Vagina (tissue), 2 donors: ENCODE measurements around the gene CLCNKA. TPM values are rescaled to one million over a fixed set of nuclear protein-coding genes. Genes with fewer than 3 reads are reported as not detected.
A peak's percentile ranks its signal among the peaks of the same experiment; 100 is the strongest.

Source experiments
- DNase-seq, 2 donors: peaks; one replicate each; pipeline ENCODE4 v3.0.0-alpha.2; 2017; ENCODE audit errors: extremely low spot score in 2 of 2
- H3K27ac ChIP-seq: fragments of 200-600 bp; sonication (generic); one replicate; pipeline ENCODE4 v1.5.1; 2019
- H3K27me3 ChIP-seq: fragments of 200-600 bp; sonication (generic); one replicate; pipeline ENCODE4 v1.5.1; 2019
- H3K36me3 ChIP-seq, 2 donors: fragments of 200-600 bp; sonication (generic); one replicate each; pipeline ENCODE4 v1.5.1; 2017 to 2019
- H3K4me1 ChIP-seq: fragments of 200-600 bp; sonication (generic); one replicate; pipeline ENCODE4 v1.5.1; 2019
- H3K4me3 ChIP-seq, 2 donors: fragments of 200-600 bp; sonication (generic); 1 replicate in 1 of 2; 2 replicates in 1 of 2; pipeline ENCODE4 v1.5.1; 2016 to 2019
- H3K9me3 ChIP-seq: fragments of 200-600 bp; sonication (generic); one replicate; pipeline ENCODE4 v1.5.1; 2019
- CTCF ChIP-seq, 3 experiments: fragments of 450-650 bp in 2 of 3; fragments of 200-600 bp in 1 of 3; sonication (generic) in 1 of 3; IDR thresholded peaks; one replicate each; pipeline ENCODE4 v1.5.1; 2017 to 2019; ENCODE audit warnings: antibody characterized with exemption in 3 of 3, mild to moderate bottlenecking in 2 of 3, moderate library complexity in 2 of 3
- POLR2A ChIP-seq, 2 donors: fragments of 450-650 bp; IDR thresholded peaks; one replicate each; pipeline ENCODE4 v1.6.1; 2017; ENCODE audit warnings: antibody characterized with exemption in 2 of 2, mild to moderate bottlenecking in 2 of 2, moderate library complexity in 2 of 2
- POLR2AphosphoS5 ChIP-seq, 2 donors: sonication (generic); formaldehyde crosslinking; IDR thresholded peaks; one replicate each; pipeline ENCODE4 v1.9.0; 2017; ENCODE audit warnings: antibody characterized with exemption in 2 of 2, mild to moderate bottlenecking in 2 of 2, low read depth in 1 of 2; ENCODE audit not compliant: insufficient read depth in 1 of 2
- intact Hi-C: fragments of 100-400 bp; cut with DNase I; formaldehyde crosslinking; loops from one replicate; pipeline ENCODE4 v1.15.1; 2023
- total RNA-seq: library from RNA; depleted of rRNA; stranded (reverse); fragments of >200 nt; gene quantifications from one replicate; pipeline ENCODE4 v1.2.3, GENCODE V29; 2016

CLCNKA gene
- total RNA-seq, 1 donor from 2014 or later = 0.25 TPM

GRCh38 chr1:16065269-16065576 is 43.4 kb downstream of the CLCNKA start:
- Histone ChIP-seq H3K4me3 (no peak overlapping the region), H3K27ac (peak overlapping the region; percentile 63), H3K27me3 (no peaks in the 10 kb centered on the region), H3K36me3 (no peaks in the 10 kb centered on the region), H3K4me1 (peaks cover 17% of the 10 kb centered on the region), H3K9me3 (no peaks in the 10 kb centered on the region)
- no peak for DNase-seq
- intact Hi-C loops = no loop called here
- TF ChIP-seq CTCF (IDR thresholded peaks at IDR 0.05) (no peak), POLR2A (IDR thresholded peaks at IDR 0.05) (no peak), POLR2AphosphoS5 (IDR thresholded peaks at IDR 0.05; ENCODE audit: insufficient read depth in 1 of 2, low read depth in 1 of 2) (no peak)

GRCh38 chr1:16066245-16066644 is 44.4 kb downstream of the CLCNKA start:
- DNase-seq = no peak
- H3K36me3 ChIP-seq = no peaks in the 10 kb centered on the region
- no peak overlapping the region for H3K27ac ChIP-seq
- H3K4me3 ChIP-seq = no peak overlapping the region
- no peaks in the 10 kb centered on the region for H3K9me3 ChIP-seq
- intact Hi-C loops = no loop called here
- no peaks in the 10 kb centered on the region for H3K27me3 ChIP-seq
- peaks cover 17% of the 10 kb centered on the region for H3K4me1 ChIP-seq
- TF ChIP-seq CTCF (IDR thresholded peaks at IDR 0.05) (no peak), POLR2A (IDR thresholded peaks at IDR 0.05) (no peak), POLR2AphosphoS5 (IDR thresholded peaks at IDR 0.05; ENCODE audit: insufficient read depth in 1 of 2, low read depth in 1 of 2) (no peak)

- Histone ChIP-seq H3K4me3 (no peak overlapping the region), H3K9me3 (no peaks in the 10 kb centered on the region), H3K4me1 (peaks cover 17% of the 10 kb centered on the region), H3K27ac (no peak overlapping the region), H3K27me3 (no peaks in the 10 kb centered on the region), H3K36me3 (no peaks in the 10 kb centered on the region)
- TF ChIP-seq POLR2AphosphoS5 (IDR thresholded peaks at IDR 0.05; ENCODE audit: insufficient read depth in 1 of 2, low read depth in 1 of 2) = no peak
- no peak for TF ChIP-seq POLR2A (IDR thresholded peaks at IDR 0.05)
- no peak for TF ChIP-seq CTCF (IDR thresholded peaks at IDR 0.05)
- intact Hi-C loops = no loop called here
- no peak for DNase-seq
These were observed 45.4 kb downstream of the CLCNKA start for GRCh38 chr1:16067127-16067768.

GRCh38 chr1:16067933-16068332 is 46.1 kb downstream of the CLCNKA start:
- intact Hi-C loops = no loop called here
- H3K4me1 ChIP-seq = peaks cover 17% of the 10 kb centered on the region
- H3K9me3 ChIP-seq = no peaks in the 10 kb centered on the region
- no peak for DNase-seq
- H3K36me3 ChIP-seq = no peaks in the 10 kb centered on the region
- no peaks in the 10 kb centered on the region for H3K27me3 ChIP-seq
- H3K27ac ChIP-seq = no peak overlapping the region
- TF ChIP-seq POLR2AphosphoS5 (IDR thresholded peaks at IDR 0.05; ENCODE audit: insufficient read depth in 1 of 2, low read depth in 1 of 2) (no peak), CTCF (IDR thresholded peaks at IDR 0.05) (no peak), POLR2A (IDR thresholded peaks at IDR 0.05) (no peak)
- no peak overlapping the region for H3K4me3 ChIP-seq

- TF ChIP-seq CTCF (IDR thresholded peaks at IDR 0.05) (no peak), POLR2A (IDR thresholded peaks at IDR 0.05) (no peak), POLR2AphosphoS5 (IDR thresholded peaks at IDR 0.05; ENCODE audit: insufficient read depth in 1 of 2, low read depth in 1 of 2) (no peak)
- Histone ChIP-seq H3K27ac (no peak overlapping the region), H3K4me3 (no peak overlapping the region), H3K4me1 (peaks cover 17% of the 10 kb centered on the region), H3K9me3 (no peaks in the 10 kb centered on the region), H3K36me3 (no peaks in the 10 kb centered on the region), H3K27me3 (no peaks in the 10 kb centered on the region)
- intact Hi-C loops = no loop called here
- no peak for DNase-seq
These were observed 46.8 kb downstream of the CLCNKA start for GRCh38 chr1:16068356-16069270.
